DND-41 (cell line): Measurements from ENCODE around the gene ARHGAP24.

Experiments
- ATAC-seq: fragments of 200-7000 bp; cut with Tn5 transposase; 3 replicates; pipeline ENCODE4 v1.9.1; 2021; ENCODE audit warnings: low read depth; ENCODE audit not compliant: insufficient read depth
- DNase-seq: peaks from one replicate; pipeline ENCODE4 v3.0.0-alpha.2; 2020
- H2AFZ ChIP-seq: 2 replicates; pipeline ENCODE4 v1.6.0; 2012; ENCODE audit warnings: low read depth, low read length
- H3K27ac ChIP-seq: 2 replicates; pipeline ENCODE4 v1.5.1; 2012; ENCODE audit warnings: low read length, inconsistent platforms
- H3K27me3 ChIP-seq: fragments of 200-600 bp; sonication (generic); 2 replicates; pipeline ENCODE4 v1.6.0; 2012; ENCODE audit warnings: low read length, mild to moderate bottlenecking, inconsistent platforms; ENCODE audit not compliant: insufficient read depth, poor library complexity
- H3K36me3 ChIP-seq: 2 replicates; pipeline ENCODE4 v1.5.1; 2012; ENCODE audit warnings: low read length, inconsistent platforms; ENCODE audit not compliant: insufficient read depth
- H3K4me1 ChIP-seq: 2 replicates; pipeline ENCODE4 v1.5.1; 2012; ENCODE audit warnings: mild to moderate bottlenecking, low read length; ENCODE audit not compliant: insufficient read depth
- H3K4me2 ChIP-seq: 2 replicates; pipeline ENCODE4 v1.6.0; 2012; ENCODE audit warnings: mild to moderate bottlenecking, moderate library complexity, low read length, inconsistent platforms; ENCODE audit not compliant: insufficient read depth
- H3K4me3 ChIP-seq, 2 experiments: fragments of 200-600 bp in 1 of 2; shearing (Covaris generic) in 1 of 2; 2 replicates each; pipeline ENCODE4 v1.5.1; 2012 to 2016; ENCODE audit warnings: inconsistent platforms in 2 of 2, low read length in 2 of 2, mild to moderate bottlenecking in 2 of 2, low read depth in 1 of 2, moderate library complexity in 1 of 2
- H3K79me2 ChIP-seq: 2 replicates; pipeline ENCODE4 v1.6.0; 2012; ENCODE audit warnings: low read length, inconsistent platforms; ENCODE audit not compliant: insufficient read depth
- H3K9ac ChIP-seq: 2 replicates; pipeline ENCODE4 v1.6.0; 2012; ENCODE audit warnings: low read depth, mild to moderate bottlenecking, inconsistent platforms, low read length, moderate library complexity
- H3K9me3 ChIP-seq: 2 replicates; pipeline ENCODE4 v1.5.1; 2012; ENCODE audit warnings: low read length, moderate library complexity, mild to moderate bottlenecking, inconsistent platforms; ENCODE audit not compliant: insufficient read depth, severe bottlenecking
- H4K20me1 ChIP-seq: 2 replicates; pipeline ENCODE4 v1.6.0; 2012; ENCODE audit warnings: low read length; ENCODE audit not compliant: insufficient read depth
- CTCF ChIP-seq: IDR thresholded peaks from 2 replicates; pipeline ENCODE4 v1.5.1; 2012; ENCODE audit warnings: borderline replicate concordance, low read length, moderate library complexity, mild to moderate bottlenecking; ENCODE audit not compliant: poor library complexity, severe bottlenecking; ENCODE audit errors: extremely low read depth
- EZH2 ChIP-seq: IDR thresholded peaks from 3 replicates; pipeline ENCODE4 v1.6.1; 2012; ENCODE audit warnings: borderline replicate concordance, low read depth, mild to moderate bottlenecking, moderate library complexity, low read length, inconsistent platforms; ENCODE audit not compliant: severe bottlenecking

Gene ARHGAP24

DNA sequence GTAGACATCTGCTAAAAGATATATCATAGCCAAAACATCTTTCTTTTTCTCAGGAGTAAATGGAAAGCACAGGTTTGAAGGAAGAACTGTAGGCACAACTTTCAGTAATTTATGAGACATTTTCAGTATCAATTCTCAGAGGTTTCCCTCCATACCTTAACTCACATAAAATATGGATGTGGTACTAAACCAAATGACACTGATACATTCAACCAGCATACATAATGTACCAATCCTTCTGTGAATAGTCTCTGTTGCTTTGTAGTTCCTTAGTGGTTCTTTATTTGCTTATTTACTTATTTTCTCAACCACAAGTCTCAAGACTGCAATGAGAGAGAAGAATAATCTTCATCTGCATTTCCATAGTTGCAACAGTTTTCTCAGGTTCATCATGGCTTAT is 96.1 kb downstream of the ARHGAP24 start:
- no peak overlapping the region for H3K9ac ChIP-seq
- no peaks in the 10 kb centered on the region for H4K20me1 ChIP-seq
- ATAC-seq (no peak), DNase-seq (no peak)
- no peaks in the 10 kb centered on the region for H3K79me2 ChIP-seq
- no peak overlapping the region for H3K4me2 ChIP-seq
- H3K4me1 ChIP-seq: no peaks in the 10 kb centered on the region
- H3K36me3 ChIP-seq: no peaks in the 10 kb centered on the region
- TF ChIP-seq CTCF (no peak), EZH2 (no peak)
- H3K27me3 ChIP-seq: no peaks in the 10 kb centered on the region
- no peak overlapping the region for H3K4me3 ChIP-seq
- no peak overlapping the region for H3K27ac ChIP-seq
- H2AFZ ChIP-seq: no peak overlapping the region
- no peaks in the 10 kb centered on the region for H3K9me3 ChIP-seq

DNA sequence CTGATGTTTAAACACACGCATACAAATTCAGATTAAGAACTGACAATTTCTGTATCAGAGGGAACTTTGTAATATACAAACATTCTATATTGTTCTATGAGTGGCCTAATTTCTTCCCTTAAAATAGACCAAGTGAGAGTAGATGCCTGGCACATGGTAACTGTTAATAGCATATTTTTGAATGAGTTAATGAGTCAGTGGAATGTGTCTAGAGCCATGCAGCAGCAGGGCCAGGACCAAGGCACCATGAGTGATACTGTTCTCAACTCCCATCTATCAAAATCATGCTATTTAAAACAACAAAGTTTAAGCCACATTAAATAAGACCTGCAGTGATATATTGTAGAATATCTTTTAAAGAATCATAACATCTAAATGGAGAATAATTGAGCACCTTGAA is 98.3 kb downstream of the ARHGAP24 start:
- ATAC-seq: no peak
- H3K36me3 ChIP-seq: no peaks in the 10 kb centered on the region
- no peak overlapping the region for H3K27ac ChIP-seq

GRCh38 chr4:85577307-85577706 is 102.4 kb downstream of the ARHGAP24 start:
- no peaks in the 10 kb centered on the region for H3K27me3 ChIP-seq
- DNase-seq (no peak), ATAC-seq (no peak)
- no peaks in the 10 kb centered on the region for H3K79me2 ChIP-seq
- no peaks in the 10 kb centered on the region for H3K9me3 ChIP-seq
- H3K36me3 ChIP-seq: no peaks in the 10 kb centered on the region
- no peak overlapping the region for H2AFZ ChIP-seq
- no peak overlapping the region for H3K9ac ChIP-seq
- no peak overlapping the region for H3K4me3 ChIP-seq
- H3K4me2 ChIP-seq: no peak overlapping the region
- no peak overlapping the region for H3K27ac ChIP-seq
- TF ChIP-seq EZH2: no peak
- TF ChIP-seq CTCF: no peak
- H4K20me1 ChIP-seq: no peaks in the 10 kb centered on the region
- no peaks in the 10 kb centered on the region for H3K4me1 ChIP-seq

More for the DNA sequence above, 98.3 kb downstream of the ARHGAP24 start:
- Histone ChIP-seq H3K4me1 (no peaks in the 10 kb centered on the region), H3K9me3 (no peaks in the 10 kb centered on the region), H2AFZ (no peak overlapping the region), H3K4me2 (no peak overlapping the region), H4K20me1 (no peaks in the 10 kb centered on the region), H3K9ac (no peak overlapping the region), H3K79me2 (no peaks in the 10 kb centered on the region), H3K4me3 (no peak overlapping the region), H3K27me3 (no peaks in the 10 kb centered on the region)
- DNase-seq: no peak
- TF ChIP-seq CTCF (no peak), EZH2 (no peak)

DNA sequence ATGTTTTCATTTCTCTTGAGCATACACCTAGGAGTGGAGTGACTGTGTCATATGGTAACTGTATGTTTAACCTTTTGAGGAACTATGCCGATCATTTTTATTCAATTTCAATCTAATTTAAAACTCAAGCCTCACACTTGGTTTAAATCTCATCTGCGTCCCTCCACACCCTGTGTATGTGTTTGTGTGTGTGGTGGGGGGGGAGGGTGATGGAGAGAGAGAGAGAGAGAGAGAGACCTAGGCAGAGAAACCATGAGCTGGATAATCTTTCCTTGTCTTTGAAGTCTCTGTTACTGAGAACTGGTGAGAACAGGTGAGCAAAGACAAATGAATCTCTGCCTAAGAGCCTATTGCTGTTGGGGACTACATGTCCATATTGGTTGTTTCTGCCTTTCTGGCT is 105.0 kb downstream of the ARHGAP24 start:
- Histone ChIP-seq H3K9ac (no peak overlapping the region), H3K36me3 (no peaks in the 10 kb centered on the region), H3K4me1 (no peaks in the 10 kb centered on the region), H3K9me3 (no peaks in the 10 kb centered on the region), H3K4me2 (no peak overlapping the region), H3K79me2 (no peaks in the 10 kb centered on the region), H2AFZ (no peak overlapping the region), H3K27ac (no peak overlapping the region), H3K4me3 (no peak overlapping the region), H3K27me3 (no peaks in the 10 kb centered on the region), H4K20me1 (no peaks in the 10 kb centered on the region)
- DNase-seq (no peak), ATAC-seq (no peak)
- TF ChIP-seq EZH2 (no peak), CTCF (no peak)
